Activated CD8-positive, alpha-beta memory T cell treated with anti-CD3 and anti-CD28 coated beads, Interleukin-2, amount 50 U/mL, for 1 hour (primary cell): ENCODE results near the gene PSMA6.
"Not testable (repeated sequence)": the region's sequence is repeated elsewhere in the genome, so short reads cannot be mapped to it uniquely, and the experiment has no call there.

Source experiments
- DNase-seq: peaks from one replicate; pipeline ENCODE4 v3.0.0-alpha.2; 2020; ENCODE audit errors: extremely low read depth

PSMA6 gene

DNA sequence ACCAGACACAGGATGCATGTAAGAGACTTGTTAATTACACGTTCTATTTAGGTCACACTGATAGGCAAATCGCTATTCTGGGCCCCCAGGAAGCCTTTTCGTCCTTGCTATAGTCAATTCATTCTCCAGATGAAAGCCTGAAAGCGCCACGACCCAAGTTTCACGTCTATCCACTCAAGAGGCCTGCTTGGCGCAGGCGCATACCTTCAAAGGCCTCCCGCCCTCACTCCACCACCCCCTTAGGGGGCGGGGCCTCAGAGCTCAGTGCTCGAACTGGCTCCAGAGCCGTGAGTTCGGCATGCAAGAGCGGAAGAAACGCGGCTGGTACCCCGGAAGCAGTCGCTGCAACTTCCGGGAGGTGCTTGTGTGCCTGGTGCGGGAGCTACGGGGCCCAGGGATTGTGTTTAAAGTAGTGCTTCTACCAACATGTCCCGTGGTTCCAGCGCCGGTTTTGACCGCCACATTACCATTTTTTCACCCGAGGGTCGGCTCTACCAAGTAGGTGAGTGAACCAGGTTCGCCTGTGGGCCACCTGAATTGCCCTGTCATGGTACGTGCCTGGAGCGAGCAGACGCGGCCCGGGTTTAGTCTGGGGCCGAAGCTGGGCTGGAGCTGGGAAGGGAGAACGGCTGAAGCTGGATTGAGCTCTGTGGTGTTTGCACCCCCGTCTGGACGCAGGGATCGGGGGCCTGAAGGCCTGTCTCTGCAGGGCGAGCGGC, at the start of gene PSMA6:
PSMA6 (plus strand) TSS at position 332 of the 719 bp plus-strand sequence; CDS start at position 427, 95 bp downstream.
- DNase-seq: peak; percentile 96

DNA sequence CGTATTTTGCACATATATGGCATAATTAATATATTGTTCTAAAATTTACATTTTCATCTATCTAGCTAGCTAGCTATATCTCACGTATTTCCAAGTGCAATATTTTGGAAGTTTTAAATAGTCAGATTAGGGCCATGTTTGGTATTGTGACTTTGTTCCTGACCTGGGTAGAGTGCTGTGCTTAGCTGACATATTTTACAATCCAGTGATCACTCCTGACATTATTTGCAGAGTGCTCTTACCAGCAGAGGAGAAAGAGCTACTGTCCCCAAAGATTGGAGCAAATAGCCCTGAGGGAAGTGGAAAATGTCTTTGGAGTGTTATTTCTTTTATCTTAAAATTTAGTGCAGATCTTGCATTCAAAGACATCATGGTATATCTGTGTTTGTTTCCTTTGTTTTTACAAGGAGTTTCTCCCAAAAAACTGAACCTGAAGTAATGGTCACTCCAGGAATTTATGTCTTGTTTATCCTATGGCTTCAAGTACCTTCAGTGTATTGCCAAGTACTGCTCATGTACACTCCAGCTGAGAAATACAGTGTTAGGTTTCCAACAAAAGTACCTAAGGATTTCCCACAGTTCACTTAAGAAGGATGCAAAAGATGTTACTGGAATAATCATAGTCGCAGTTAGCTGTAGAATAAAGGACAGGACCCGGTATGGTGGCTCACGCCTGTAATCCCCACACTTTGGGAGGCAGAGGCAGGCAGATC, 49.4 kb upstream of the PSMA6 start:
- no peak for DNase-seq

DNA sequence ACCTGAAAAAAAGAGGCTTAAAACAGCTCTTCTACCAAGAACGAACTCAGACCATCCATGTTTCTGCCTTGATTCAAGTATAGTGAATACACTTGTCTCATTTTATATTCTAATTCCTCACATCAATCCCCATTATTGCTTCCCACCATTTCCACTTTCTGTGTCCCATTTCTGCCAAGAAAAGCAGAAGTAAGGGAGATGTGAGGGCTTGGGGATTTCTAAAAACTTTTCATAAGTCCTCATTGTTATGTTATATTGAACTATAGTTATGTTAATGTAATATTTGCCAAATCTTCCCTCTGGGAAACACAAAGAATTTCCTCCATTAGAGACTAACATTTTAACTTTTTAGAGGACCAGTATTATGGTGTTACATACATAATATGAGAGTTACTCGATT, 48.2 kb upstream of the PSMA6 start:
- no peak for DNase-seq

GRCh38 chr14:35244542-35244941, 47.6 kb upstream of the PSMA6 start:
- DNase-seq: no peak

- no peak for DNase-seq
Measured at GRCh38 chr14:35245051-35245450, 47.1 kb upstream of the PSMA6 start.

DNA sequence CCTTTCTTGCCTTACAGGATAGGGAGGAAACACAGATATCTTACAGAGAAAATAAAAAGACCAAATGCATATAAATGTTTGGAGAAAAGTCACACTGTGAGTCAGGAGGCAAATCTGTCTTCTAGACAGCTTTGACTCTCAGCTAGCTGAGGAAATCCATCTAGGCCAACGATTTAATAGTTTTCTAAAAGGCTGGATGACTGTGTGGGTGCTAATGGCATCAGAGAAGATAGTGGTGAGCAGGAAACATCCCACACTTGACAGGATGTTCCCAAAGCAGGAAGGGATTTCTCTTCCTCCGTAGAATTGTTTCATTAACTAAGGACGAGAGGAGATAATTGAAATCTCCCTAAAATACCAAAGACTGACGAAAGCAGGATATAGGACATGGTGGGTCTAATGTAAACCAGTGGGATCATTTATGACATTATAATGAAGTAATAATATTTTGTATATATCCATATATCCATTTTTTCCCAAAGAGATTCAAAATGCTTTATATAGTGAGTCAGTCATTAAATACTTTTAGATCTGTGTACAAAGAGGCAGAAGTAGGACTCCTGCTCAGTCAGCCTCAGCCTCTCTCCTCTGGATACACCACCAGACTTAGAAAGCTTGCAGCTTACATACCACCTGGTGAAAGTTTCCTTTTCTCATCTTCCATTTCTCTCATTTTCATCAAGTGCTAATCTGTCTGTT, 44.3 kb upstream of the PSMA6 start:
- DNase-seq: no peak

DNA sequence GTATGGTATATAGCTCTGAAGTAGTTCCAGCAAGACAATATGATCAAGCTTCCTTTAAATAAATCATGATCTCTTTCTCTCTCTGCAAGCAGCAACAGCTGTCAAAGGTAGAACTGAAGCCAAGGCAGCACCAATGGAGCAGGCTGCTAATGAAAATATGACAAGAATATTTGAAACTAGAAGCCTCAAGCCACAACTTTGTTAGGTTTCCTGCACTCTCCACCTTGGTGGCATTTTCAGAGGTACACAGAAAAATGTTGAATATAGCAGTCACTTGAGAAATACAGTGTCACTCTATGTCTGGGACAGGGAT, 43.8 kb upstream of the PSMA6 start:
- DNase-seq: no peak

- DNase-seq: no peak
Measured at GRCh38 chr14:35250319-35250718, 41.9 kb upstream of the PSMA6 start.

DNA sequence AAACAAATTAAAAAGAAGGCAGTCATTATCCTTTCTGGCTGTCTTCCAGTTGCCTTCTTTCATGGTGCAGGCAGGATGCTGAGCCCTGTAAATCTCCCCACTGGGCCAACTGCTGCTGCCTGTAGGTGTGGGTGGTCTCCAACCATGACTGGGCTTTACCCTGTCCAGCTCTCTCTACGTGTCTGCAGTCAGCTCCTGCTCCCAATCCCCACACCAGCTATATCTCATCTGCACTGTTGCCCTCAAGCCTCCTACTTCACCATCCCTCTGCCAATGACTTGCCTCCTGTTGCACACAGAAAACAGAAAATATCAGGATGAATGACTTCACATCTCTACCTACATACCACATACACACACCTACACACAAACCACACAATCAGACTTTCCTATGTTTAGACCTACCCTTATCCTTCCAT, 39.7 kb upstream of the PSMA6 start:
- DNase-seq: no peak

GRCh38 chr14:35253056-35253455, 39.1 kb upstream of the PSMA6 start:
- DNase-seq: not testable (repeated sequence)

DNA sequence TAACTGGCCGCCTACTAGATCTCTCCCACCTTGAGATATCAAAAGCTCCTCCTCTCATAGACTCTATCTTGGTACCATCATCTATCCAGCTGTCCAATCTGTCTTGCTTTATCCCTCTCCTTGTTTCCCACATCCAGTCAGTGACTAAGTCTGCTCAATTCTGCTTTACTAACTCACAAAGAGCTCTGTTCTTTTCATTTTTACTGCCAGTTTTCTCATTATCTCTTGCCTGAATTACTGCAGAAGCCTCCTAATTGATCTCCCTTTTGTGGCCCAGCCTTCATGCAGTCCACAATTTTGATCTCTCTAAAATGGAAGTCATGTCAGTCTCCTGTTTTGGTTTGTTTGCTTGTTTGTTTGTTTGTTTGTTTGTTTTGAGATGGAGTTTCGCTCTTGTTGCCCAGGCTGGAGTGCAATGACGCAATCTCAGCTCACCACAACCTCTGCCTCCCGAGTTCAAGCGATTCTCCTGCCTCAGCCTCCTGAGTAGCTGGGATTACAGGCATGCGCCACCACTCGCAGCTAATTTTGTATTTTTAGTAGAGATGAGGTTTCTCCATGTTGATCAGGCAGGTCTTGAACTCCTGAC, 38.1 kb upstream of the PSMA6 start:
- not testable (repeated sequence) for DNase-seq

GRCh38 chr14:35254736-35255135, 37.4 kb upstream of the PSMA6 start:
- no peak for DNase-seq

DNA sequence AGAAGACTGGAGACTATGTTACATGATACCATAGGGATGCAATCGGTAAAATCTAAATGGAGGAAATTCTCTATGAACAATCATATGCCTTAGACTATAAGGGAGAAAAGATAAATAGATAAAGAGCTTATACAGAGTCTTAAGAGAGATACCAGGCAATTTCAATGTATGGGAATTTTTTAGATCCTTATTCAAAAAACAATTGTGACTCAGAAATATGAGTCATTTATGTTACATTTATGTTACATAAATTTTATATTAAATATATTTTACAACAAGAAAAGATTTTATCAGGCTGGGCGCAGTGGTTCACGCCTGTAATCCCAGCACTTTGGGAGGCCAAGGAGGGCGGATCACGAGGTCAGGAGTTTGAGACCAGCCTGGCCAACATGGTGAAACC, 36.5 kb upstream of the PSMA6 start:
- DNase-seq: no peak

DNA sequence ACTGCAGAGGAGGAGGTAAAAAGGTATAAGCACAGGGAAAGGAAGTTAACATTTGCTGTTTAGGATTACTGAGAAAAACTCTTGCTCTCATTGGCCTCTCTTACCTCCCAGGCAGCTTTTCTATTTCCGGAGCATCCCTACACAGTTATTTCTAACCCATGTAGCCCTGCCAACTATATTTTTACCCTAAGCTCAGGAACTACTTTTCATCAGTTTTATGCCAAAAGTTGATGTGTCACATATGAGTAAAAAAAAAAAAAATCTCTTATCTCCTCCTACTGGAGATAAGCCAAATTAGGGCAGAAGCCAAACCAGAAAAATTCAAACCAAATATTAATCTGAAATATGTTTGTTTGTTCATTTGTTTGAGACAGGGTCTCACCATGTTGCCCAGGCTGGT, 34.4 kb upstream of the PSMA6 start:
- DNase-seq: no peak

DNA sequence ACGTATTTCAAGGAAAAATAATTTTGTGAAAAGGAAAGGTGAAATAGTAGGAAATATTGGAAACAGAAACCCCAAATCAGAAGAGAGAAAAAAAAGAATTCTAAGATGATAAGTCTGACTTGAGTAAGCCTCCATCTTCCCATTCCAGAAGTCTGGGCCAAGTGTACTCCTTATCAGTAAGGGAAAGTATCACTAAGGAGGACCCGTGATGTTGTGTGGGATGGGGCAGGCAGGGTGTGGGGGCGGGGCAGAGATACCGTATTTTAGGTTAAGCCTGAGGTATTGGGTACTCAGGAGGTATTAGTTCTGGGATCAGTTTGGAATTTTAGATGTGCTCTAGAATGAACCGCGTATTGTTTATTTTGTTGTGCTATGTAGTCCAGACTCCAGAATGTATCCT, 33.8 kb upstream of the PSMA6 start:
- no peak for DNase-seq

- no peak for DNase-seq
Measured at GRCh38 chr14:35261774-35262173, 30.4 kb upstream of the PSMA6 start.

GRCh38 chr14:35262436-35262835, 29.7 kb upstream of the PSMA6 start:
- no peak for DNase-seq

DNA sequence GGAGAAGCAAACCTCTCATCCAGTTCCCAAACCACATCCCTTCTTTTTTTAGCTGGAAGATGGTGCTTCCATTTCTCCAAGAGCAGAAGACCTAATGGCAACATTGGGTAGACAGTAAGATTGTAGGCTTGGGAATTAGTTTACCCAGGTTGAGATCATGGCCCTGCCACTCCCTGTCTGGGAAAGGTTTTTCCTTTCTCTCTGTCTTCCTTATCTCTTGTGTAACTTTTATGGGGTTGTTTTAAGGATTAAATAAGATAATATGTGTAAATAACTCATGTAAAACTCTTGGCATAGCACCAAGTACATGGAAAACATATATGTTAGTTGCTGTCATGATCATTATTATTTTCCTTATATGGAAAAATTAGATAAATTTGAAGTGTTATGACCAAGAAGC, 23.2 kb upstream of the PSMA6 start:
- no peak for DNase-seq

- no peak for DNase-seq
Measured at GRCh38 chr14:35274805-35275204, 17.4 kb upstream of the PSMA6 start.

- no peak for DNase-seq
Measured at GRCh38 chr14:35277179-35277578, 15.0 kb upstream of the PSMA6 start.

GRCh38 chr14:35279369-35279768, 12.8 kb upstream of the PSMA6 start:
- no peak for DNase-seq

GRCh38 chr14:35281341-35281740, 10.8 kb upstream of the PSMA6 start:
- no peak for DNase-seq

- DNase-seq: no peak
Measured at GRCh38 chr14:35284506-35284905, 7.7 kb upstream of the PSMA6 start.
